Measurements from ENCODE around the gene ACTRT2.

ACTRT2 gene

DNA sequence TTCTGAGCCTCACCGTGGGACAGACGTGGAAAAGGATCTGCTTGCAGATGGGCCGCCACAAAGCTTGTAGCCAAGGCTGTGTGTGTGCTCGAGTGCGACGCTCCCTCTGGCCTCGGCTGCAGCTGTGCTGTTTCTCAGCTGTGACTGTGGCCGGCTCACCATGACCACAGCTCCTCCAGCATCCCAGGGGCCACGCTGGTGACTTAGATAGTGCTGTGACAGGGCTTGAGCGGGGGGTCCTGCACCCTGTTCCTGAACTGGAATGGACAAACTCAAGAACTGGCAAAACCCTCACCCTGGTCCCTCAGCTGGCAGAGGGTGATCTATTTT lies 17.4 kb upstream of the ACTRT2 start:
- CTCF ChIA-PET, result no interaction called here
- Histone ChIP-seq H3K27me3 (replicated peaks in 2 of 5; ENCODE audit: control insufficient read depth in 4 of 5, insufficient read depth in 5 of 5, low read length in 4 of 5) (peaks cover 0 to 22% (median 0%) of the 10 kb centered on the region in 5 experiments), H3K4me3 (ENCODE audit: control insufficient read depth in 1 of 7, extremely low read depth in 1 of 7, insufficient read depth in 4 of 7, low read depth in 2 of 7, low read length in 6 of 7) (no peak overlapping the region), H3K36me3 (ENCODE audit: control insufficient read depth in 4 of 4, insufficient read depth in 4 of 4, low read length in 3 of 4) (no peaks in the 10 kb centered on the region), H3K4me1 (ENCODE audit: control extremely low read depth in 1 of 4, control insufficient read depth in 4 of 4, insufficient read depth in 4 of 4, low read length in 3 of 4) (no peaks in the 10 kb centered on the region), H3K27ac (ENCODE audit: insufficient read depth in 1 of 2, low read depth in 1 of 2, low read length in 2 of 2, poor library complexity in 1 of 2, severe bottlenecking in 2 of 2) (no peak overlapping the region), H3K9me3 (ENCODE audit: control extremely low read depth in 1 of 5, control insufficient read depth in 4 of 5, insufficient read depth in 2 of 5, low read depth in 1 of 5, low read length in 4 of 5) (peaks cover 4 to 23% (median 14%) of the 10 kb centered on the region in 5 experiments)
- DNase-seq, result no peak
- POLR2A ChIA-PET, result no interaction called here
- WGBS (ENCODE audit: insufficient coverage), result 94% methylated on average over 10 of the region's 10 CpGs

GRCh38 chr1:3004285-3005205 lies 16.7 kb upstream of the ACTRT2 start:
- peaks cover 0 to 20% (median 0%) of the 10 kb centered on the region in 5 experiments for H3K27me3 ChIP-seq (replicated peaks in 2 of 5; ENCODE audit: control insufficient read depth in 4 of 5, insufficient read depth in 5 of 5, low read length in 4 of 5)
- no peaks in the 10 kb centered on the region for H3K36me3 ChIP-seq (ENCODE audit: control insufficient read depth in 4 of 4, insufficient read depth in 4 of 4, low read length in 3 of 4)
- H3K9me3 ChIP-seq (ENCODE audit: control extremely low read depth in 1 of 5, control insufficient read depth in 4 of 5, insufficient read depth in 2 of 5, low read depth in 1 of 5, low read length in 4 of 5), result peaks cover 4 to 27% (median 15%) of the 10 kb centered on the region in 5 experiments
- H3K4me1 ChIP-seq (ENCODE audit: control extremely low read depth in 1 of 4, control insufficient read depth in 4 of 4, insufficient read depth in 4 of 4, low read length in 3 of 4), result no peaks in the 10 kb centered on the region
- 95% methylated on average over 20 of the region's 20 CpGs for WGBS (ENCODE audit: insufficient coverage)
- no peak for DNase-seq
- no peak overlapping the region for H3K4me3 ChIP-seq (ENCODE audit: control insufficient read depth in 1 of 7, extremely low read depth in 1 of 7, insufficient read depth in 4 of 7, low read depth in 2 of 7, low read length in 6 of 7)
- ChIA-PET POLR2A (no interaction called here), CTCF (interaction anchor here (1.1 kb wide), 1 partner anchor 11 kb away, joined by 3 read pairs; no protein-coding TSS in a partner anchor)
- H3K27ac ChIP-seq (ENCODE audit: insufficient read depth in 1 of 2, low read depth in 1 of 2, low read length in 2 of 2, poor library complexity in 1 of 2, severe bottlenecking in 2 of 2), result no peak overlapping the region

GRCh38 chr1:3005771-3006170 lies 15.5 kb upstream of the ACTRT2 start:
- H3K4me1 ChIP-seq (ENCODE audit: control extremely low read depth in 1 of 4, control insufficient read depth in 4 of 4, insufficient read depth in 4 of 4, low read length in 3 of 4), result no peaks in the 10 kb centered on the region
- no peak overlapping the region for H3K4me3 ChIP-seq (ENCODE audit: control insufficient read depth in 1 of 7, extremely low read depth in 1 of 7, insufficient read depth in 4 of 7, low read depth in 2 of 7, low read length in 6 of 7)
- H3K27ac ChIP-seq (ENCODE audit: insufficient read depth in 1 of 2, low read depth in 1 of 2, low read length in 2 of 2, poor library complexity in 1 of 2, severe bottlenecking in 2 of 2), result no peak overlapping the region
- H3K36me3 ChIP-seq (ENCODE audit: control insufficient read depth in 4 of 4, insufficient read depth in 4 of 4, low read length in 3 of 4), result no peaks in the 10 kb centered on the region
- POLR2A ChIA-PET, result interaction anchor here (1.1 kb wide), 1 partner anchor 233 kb away, joined by 4 read pairs; no protein-coding TSS in a partner anchor
- H3K9me3 ChIP-seq (ENCODE audit: control extremely low read depth in 1 of 5, control insufficient read depth in 4 of 5, insufficient read depth in 2 of 5, low read depth in 1 of 5, low read length in 4 of 5), result peaks cover 4 to 27% (median 15%) of the 10 kb centered on the region in 5 experiments
- no peak for DNase-seq
- peaks cover 0 to 10% (median 0%) of the 10 kb centered on the region in 5 experiments for H3K27me3 ChIP-seq (replicated peaks in 2 of 5; ENCODE audit: control insufficient read depth in 4 of 5, insufficient read depth in 5 of 5, low read length in 4 of 5)
- CTCF ChIA-PET, result interaction anchor here (0.8 to 1.1 kb wide), 2 partner anchors 12 to 184 kb away, joined by 3 read pairs; no protein-coding TSS in a partner anchor
- 97% methylated on average over 7 of the region's 8 CpGs for WGBS (ENCODE audit: insufficient coverage)

DNA sequence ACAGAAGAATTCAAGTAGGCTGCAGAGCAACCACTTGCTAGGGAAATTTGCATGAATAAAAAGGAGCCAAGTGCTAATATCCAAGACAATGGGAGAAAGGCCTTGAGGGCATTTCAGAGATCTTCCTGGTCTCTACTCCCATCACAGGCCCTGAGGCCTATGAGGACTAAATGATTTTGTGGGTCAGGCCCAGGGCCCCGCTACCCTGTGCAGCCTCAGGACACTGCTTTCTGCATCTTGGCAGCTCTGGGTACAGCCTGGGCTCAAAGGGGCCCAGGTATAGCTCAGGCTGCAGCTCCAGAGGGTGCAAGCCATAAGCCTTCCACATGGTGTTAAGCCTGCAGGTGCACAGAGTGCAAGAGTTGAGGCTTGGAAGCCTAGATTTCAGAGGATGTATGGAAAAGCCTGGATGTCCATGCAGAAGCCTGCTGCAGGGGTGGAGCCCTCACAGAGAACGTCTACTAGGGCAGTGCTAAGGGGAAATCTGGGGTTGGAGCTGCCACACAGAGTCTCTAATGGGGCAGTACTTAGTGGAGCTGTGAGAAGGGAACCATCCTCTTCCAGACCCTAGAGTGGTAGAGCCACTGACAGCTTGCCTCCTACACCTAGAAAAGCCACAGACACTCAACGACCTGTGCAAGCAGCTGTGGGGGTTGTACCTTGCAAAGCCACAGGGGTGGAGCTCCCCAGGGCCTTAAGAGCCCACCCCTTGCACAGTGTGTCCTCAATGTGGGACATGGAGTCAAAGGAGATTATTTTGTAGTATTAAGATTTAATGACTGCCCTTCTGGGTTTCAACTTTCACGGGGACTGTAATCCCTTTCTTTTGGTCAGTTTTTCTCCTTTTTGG lies 13.7 kb upstream of the ACTRT2 start:
- WGBS (ENCODE audit: insufficient coverage), result 95% methylated on average over 3 of the region's 4 CpGs
- no peak for DNase-seq
- Histone ChIP-seq H3K27ac (ENCODE audit: insufficient read depth in 1 of 2, low read depth in 1 of 2, low read length in 2 of 2, poor library complexity in 1 of 2, severe bottlenecking in 2 of 2) (no peak overlapping the region), H3K27me3 (replicated peaks in 2 of 5; ENCODE audit: control insufficient read depth in 4 of 5, insufficient read depth in 5 of 5, low read length in 4 of 5) (peaks cover 0 to 4% (median 0%) of the 10 kb centered on the region in 5 experiments), H3K9me3 (ENCODE audit: control extremely low read depth in 1 of 5, control insufficient read depth in 4 of 5, insufficient read depth in 2 of 5, low read depth in 1 of 5, low read length in 4 of 5) (peaks cover 4 to 27% (median 15%) of the 10 kb centered on the region in 5 experiments), H3K36me3 (ENCODE audit: control insufficient read depth in 4 of 4, insufficient read depth in 4 of 4, low read length in 3 of 4) (no peaks in the 10 kb centered on the region), H3K4me1 (ENCODE audit: control extremely low read depth in 1 of 4, control insufficient read depth in 4 of 4, insufficient read depth in 4 of 4, low read length in 3 of 4) (peaks cover 0 to 7% (median 7%) of the 10 kb centered on the region in 4 experiments), H3K4me3 (ENCODE audit: control insufficient read depth in 1 of 7, extremely low read depth in 1 of 7, insufficient read depth in 4 of 7, low read depth in 2 of 7, low read length in 6 of 7) (no peak overlapping the region)
- ChIA-PET CTCF (interaction anchor here (0.7 to 1.6 kb wide), 2 partner anchors 416 to 417 kb away, joined by 3 to 8 read pairs; no protein-coding TSS in a partner anchor), POLR2A (interaction anchor here (0.6 kb wide), 1 partner anchor 785 kb away, joined by 6 read pairs; no protein-coding TSS in a partner anchor)

DNA sequence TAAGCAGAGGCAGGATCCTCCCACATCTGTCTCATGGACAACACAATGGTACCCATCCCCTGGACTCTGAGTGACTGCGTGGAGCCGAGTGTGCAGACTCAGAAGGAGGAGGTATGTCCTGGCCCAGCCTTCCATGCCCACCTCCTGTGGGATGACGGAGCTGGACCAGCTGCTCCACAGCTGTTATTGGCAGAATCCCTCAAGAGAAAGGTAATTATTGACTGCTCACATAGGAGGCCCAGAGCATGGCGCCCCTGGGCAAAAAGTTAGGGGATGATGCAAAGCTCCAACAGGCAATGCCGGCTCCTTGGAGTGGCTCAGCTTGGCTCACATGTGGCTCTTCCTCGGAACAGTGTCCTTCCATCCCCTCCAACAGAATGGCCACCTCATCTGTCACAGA lies 12.2 kb upstream of the ACTRT2 start:
- CTCF ChIA-PET, result interaction anchor here (0.9 to 1.6 kb wide), 3 partner anchors 11 to 415 kb away, joined by 3 to 8 read pairs (median 4); no protein-coding TSS in a partner anchor
- WGBS (ENCODE audit: insufficient coverage), result 100% methylated on average over 2 of the region's 6 CpGs
- H3K36me3 ChIP-seq (ENCODE audit: control insufficient read depth in 4 of 4, insufficient read depth in 4 of 4, low read length in 3 of 4), result no peaks in the 10 kb centered on the region
- H3K4me3 ChIP-seq (ENCODE audit: control insufficient read depth in 1 of 7, extremely low read depth in 1 of 7, insufficient read depth in 4 of 7, low read depth in 2 of 7, low read length in 6 of 7), result no peak overlapping the region
- peaks cover 4 to 27% (median 15%) of the 10 kb centered on the region in 5 experiments for H3K9me3 ChIP-seq (ENCODE audit: control extremely low read depth in 1 of 5, control insufficient read depth in 4 of 5, insufficient read depth in 2 of 5, low read depth in 1 of 5, low read length in 4 of 5)
- no peak for DNase-seq
- no peak overlapping the region for H3K27ac ChIP-seq (ENCODE audit: insufficient read depth in 1 of 2, low read depth in 1 of 2, low read length in 2 of 2, poor library complexity in 1 of 2, severe bottlenecking in 2 of 2)
- peaks cover 0 to 11% (median 9%) of the 10 kb centered on the region in 4 experiments for H3K4me1 ChIP-seq (ENCODE audit: control extremely low read depth in 1 of 4, control insufficient read depth in 4 of 4, insufficient read depth in 4 of 4, low read length in 3 of 4)
- POLR2A ChIA-PET, result no interaction called here
- H3K27me3 ChIP-seq (replicated peaks in 2 of 5; ENCODE audit: control insufficient read depth in 4 of 5, insufficient read depth in 5 of 5, low read length in 4 of 5), result peaks cover 0 to 2% (median 0%) of the 10 kb centered on the region in 5 experiments

DNA sequence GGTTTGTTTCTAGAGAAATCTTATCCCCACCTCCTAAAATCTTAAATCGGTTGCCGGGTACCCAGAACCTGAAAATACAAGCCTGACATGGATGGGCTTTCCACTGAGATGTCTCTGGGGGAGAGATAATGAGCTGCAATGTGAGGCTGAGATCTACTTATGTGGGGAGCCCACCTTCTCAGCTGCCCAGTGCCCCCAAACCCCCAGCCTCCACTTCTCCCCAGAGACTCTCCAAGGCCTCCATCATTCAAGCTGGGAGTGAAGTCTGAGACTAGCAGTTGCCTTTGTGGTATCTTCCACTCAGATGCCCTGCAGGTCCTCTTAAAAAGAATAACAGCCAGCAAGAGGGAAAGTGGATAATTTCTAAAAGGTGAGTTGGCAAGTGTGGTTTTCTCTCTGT lies 11.7 kb upstream of the ACTRT2 start:
- no peak overlapping the region for H3K27ac ChIP-seq (ENCODE audit: insufficient read depth in 1 of 2, low read depth in 1 of 2, low read length in 2 of 2, poor library complexity in 1 of 2, severe bottlenecking in 2 of 2)
- CTCF ChIA-PET, result interaction anchor here (0.9 to 1.6 kb wide), 3 partner anchors 12 to 414 kb away, joined by 3 to 8 read pairs (median 4); no protein-coding TSS in a partner anchor
- no peaks in the 10 kb centered on the region for H3K36me3 ChIP-seq (ENCODE audit: control insufficient read depth in 4 of 4, insufficient read depth in 4 of 4, low read length in 3 of 4)
- POLR2A ChIA-PET, result no interaction called here
- H3K4me1 ChIP-seq (ENCODE audit: control extremely low read depth in 1 of 4, control insufficient read depth in 4 of 4, insufficient read depth in 4 of 4, low read length in 3 of 4), result peaks cover 0 to 11% (median 9%) of the 10 kb centered on the region in 4 experiments
- no CpG with 5 or more reads among the region's 2 CpGs for WGBS (ENCODE audit: insufficient coverage)
- no peak for DNase-seq
- H3K4me3 ChIP-seq (ENCODE audit: control insufficient read depth in 1 of 7, extremely low read depth in 1 of 7, insufficient read depth in 4 of 7, low read depth in 2 of 7, low read length in 6 of 7), result no peak overlapping the region
- H3K27me3 ChIP-seq (replicated peaks in 2 of 5; ENCODE audit: control insufficient read depth in 4 of 5, insufficient read depth in 5 of 5, low read length in 4 of 5), result peaks cover 0 to 2% (median 0%) of the 10 kb centered on the region in 5 experiments
- peaks cover 4 to 27% (median 15%) of the 10 kb centered on the region in 5 experiments for H3K9me3 ChIP-seq (ENCODE audit: control extremely low read depth in 1 of 5, control insufficient read depth in 4 of 5, insufficient read depth in 2 of 5, low read depth in 1 of 5, low read length in 4 of 5)

All from common myeloid progenitor, CD34-positive (primary cell).